Neural progenitor cell (in vitro differentiated cells): Measurements from ENCODE around the gene RBM17. TPM values are rescaled to one million over a fixed set of nuclear protein-coding genes. Genes with fewer than 3 reads are reported as not detected.

ENCODE experiments used
- DNase-seq: peaks from one replicate; pipeline ENCODE4 v3.0.0-alpha.2; 2016; ENCODE audit warnings: low spot score
- H2AFZ ChIP-seq: fragments of 200-600 bp; sonication (generic); replicated peaks from 2 replicates; pipeline ENCODE4 v1.6.1; 2016; ENCODE audit warnings: antibody characterized with exemption
- H3F3A ChIP-seq: fragments of 200-600 bp; sonication (generic); 2 replicates; pipeline ENCODE4 v1.6.1; 2016; ENCODE audit warnings: antibody characterized with exemption, low read depth
- H3K27ac ChIP-seq: fragments of 200-600 bp; sonication (generic); 2 replicates; pipeline ENCODE4 v1.5.1; 2016; ENCODE audit warnings: mild to moderate bottlenecking
- H3K27me3 ChIP-seq: fragments of 200-600 bp; sonication (generic); 2 replicates; pipeline ENCODE4 v1.6.1; 2016; ENCODE audit warnings: mild to moderate bottlenecking, moderate library complexity
- H3K36me3 ChIP-seq: fragments of 200-600 bp; sonication (generic); 2 replicates; pipeline ENCODE4 v1.5.1; 2016
- H3K4me1 ChIP-seq: fragments of 200-600 bp; sonication (generic); 2 replicates; pipeline ENCODE4 v1.6.1; 2016; ENCODE audit warnings: mixed run types
- H3K4me2 ChIP-seq: fragments of 200-600 bp; sonication (generic); 2 replicates; pipeline ENCODE4 v1.6.1; 2016
- H3K4me3 ChIP-seq: fragments of 200-600 bp; sonication (generic); 2 replicates; pipeline ENCODE4 v1.5.1; 2016
- H3K79me2 ChIP-seq: fragments of 200-600 bp; sonication (generic); 2 replicates; pipeline ENCODE4 v1.6.1; 2016; ENCODE audit warnings: low read depth
- H3K9ac ChIP-seq: fragments of 200-600 bp; sonication (generic); 2 replicates; pipeline ENCODE4 v1.6.1; 2016
- H3K9me3 ChIP-seq: fragments of 200-600 bp; sonication (generic); 2 replicates; pipeline ENCODE4 v1.5.1; 2016; ENCODE audit warnings: low read depth
- H4K20me1 ChIP-seq: fragments of 200-600 bp; sonication (generic); 2 replicates; pipeline ENCODE4 v1.6.1; 2016; ENCODE audit warnings: low read depth
- H3K27ac Mint-ChIP-seq: 3 replicates; pipeline ENCODE4 v1.8.0; 2021; ENCODE audit warnings: mixed read lengths
- H3K27me3 Mint-ChIP-seq: 2 replicates; pipeline ENCODE4 v1.8.0; 2022; ENCODE audit warnings: low read depth, mild to moderate bottlenecking, inconsistent platforms, moderate library complexity, mixed read lengths; ENCODE audit not compliant: insufficient read depth
- H3K36me3 Mint-ChIP-seq: 3 replicates; pipeline ENCODE4 v1.8.0; 2021; ENCODE audit warnings: mixed read lengths
- H3K4me1 Mint-ChIP-seq: 3 replicates; pipeline ENCODE4 v1.8.0; 2021; ENCODE audit warnings: mixed read lengths
- H3K4me3 Mint-ChIP-seq: 3 replicates; pipeline ENCODE4 v1.8.0; 2021; ENCODE audit warnings: mild to moderate bottlenecking, moderate library complexity, mixed read lengths
- H3K9me3 Mint-ChIP-seq: 3 replicates; pipeline ENCODE4 v1.8.0; 2020; ENCODE audit warnings: mixed read lengths
- EZH2 ChIP-seq: fragments of 200-600 bp; sonication (generic); IDR thresholded peaks from 2 replicates; pipeline ENCODE4 v1.6.1; 2017; ENCODE audit warnings: antibody characterized with exemption, mild to moderate bottlenecking, moderate library complexity
- EZH2phosphoT487 ChIP-seq: fragments of 200-600 bp; sonication (generic); IDR thresholded peaks from 2 replicates; pipeline ENCODE4 v1.6.1; 2017; ENCODE audit warnings: antibody characterized with exemption
- total RNA-seq: library from RNA; depleted of rRNA; stranded (reverse); fragments of >200 nt; gene quantifications from 2 replicates; pipeline ENCODE4 v1.2.3, GENCODE V29; 2015; ENCODE audit warnings: low replicate concordance
- TF ChIP-seq, protein P1 (sequence below): fragments of 200-600 bp; sonication (generic); IDR thresholded peaks from 2 replicates; pipeline ENCODE4 v1.5.1; 2017; ENCODE audit warnings: antibody characterized with exemption, mild to moderate bottlenecking

Gene RBM17
- total RNA-seq, 1 donor from 2014 or later = 73.6 TPM

GRCh38 chr10:6100370-6100769 lies 11.5 kb downstream of the RBM17 start:
- Mint-ChIP-seq H3K27me3 (peaks cover 4% of the 10 kb centered on the region), H3K4me3 (no peak overlapping the region), H3K9me3 (no peaks in the 10 kb centered on the region), H3K4me1 (peaks cover 9% of the 10 kb centered on the region), H3K27ac (no peak overlapping the region), H3K36me3 (peaks cover 19% of the 10 kb centered on the region)
- Histone ChIP-seq H3K9ac (no peak overlapping the region), H3F3A (peaks cover 25% of the 10 kb centered on the region), H3K27me3 (no peaks in the 10 kb centered on the region), H3K4me3 (no peak overlapping the region), H3K27ac (no peak overlapping the region), H3K4me1 (peaks cover 21% of the 10 kb centered on the region), H4K20me1 (peaks cover 74% of the 10 kb centered on the region), H2AFZ (no peak overlapping the region), H3K4me2 (no peak overlapping the region), H3K79me2 (peaks cover 77% of the 10 kb centered on the region), H3K36me3 (peaks cover 23% of the 10 kb centered on the region), H3K9me3 (no peaks in the 10 kb centered on the region)
- no peak for DNase-seq
- TF ChIP-seq, protein P1, sequence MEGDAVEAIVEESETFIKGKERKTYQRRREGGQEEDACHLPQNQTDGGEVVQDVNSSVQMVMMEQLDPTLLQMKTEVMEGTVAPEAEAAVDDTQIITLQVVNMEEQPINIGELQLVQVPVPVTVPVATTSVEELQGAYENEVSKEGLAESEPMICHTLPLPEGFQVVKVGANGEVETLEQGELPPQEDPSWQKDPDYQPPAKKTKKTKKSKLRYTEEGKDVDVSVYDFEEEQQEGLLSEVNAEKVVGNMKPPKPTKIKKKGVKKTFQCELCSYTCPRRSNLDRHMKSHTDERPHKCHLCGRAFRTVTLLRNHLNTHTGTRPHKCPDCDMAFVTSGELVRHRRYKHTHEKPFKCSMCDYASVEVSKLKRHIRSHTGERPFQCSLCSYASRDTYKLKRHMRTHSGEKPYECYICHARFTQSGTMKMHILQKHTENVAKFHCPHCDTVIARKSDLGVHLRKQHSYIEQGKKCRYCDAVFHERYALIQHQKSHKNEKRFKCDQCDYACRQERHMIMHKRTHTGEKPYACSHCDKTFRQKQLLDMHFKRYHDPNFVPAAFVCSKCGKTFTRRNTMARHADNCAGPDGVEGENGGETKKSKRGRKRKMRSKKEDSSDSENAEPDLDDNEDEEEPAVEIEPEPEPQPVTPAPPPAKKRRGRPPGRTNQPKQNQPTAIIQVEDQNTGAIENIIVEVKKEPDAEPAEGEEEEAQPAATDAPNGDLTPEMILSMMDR = no peak
- no peak for TF ChIP-seq EZH2
- no peak for TF ChIP-seq EZH2phosphoT487

GRCh38 chr10:6101181-6101580 lies 12.3 kb downstream of the RBM17 start:
- Histone ChIP-seq H3K36me3 (peaks cover 31% of the 10 kb centered on the region), H3K27me3 (no peaks in the 10 kb centered on the region), H3F3A (peaks cover 32% of the 10 kb centered on the region), H3K4me3 (no peak overlapping the region), H3K27ac (no peak overlapping the region), H3K79me2 (peaks cover 69% of the 10 kb centered on the region), H3K9ac (no peak overlapping the region), H3K9me3 (no peaks in the 10 kb centered on the region), H3K4me2 (no peak overlapping the region), H3K4me1 (peaks cover 21% of the 10 kb centered on the region), H4K20me1 (peaks cover 72% of the 10 kb centered on the region), H2AFZ (no peak overlapping the region)
- peaks cover 2% of the 10 kb centered on the region for H3K27me3 Mint-ChIP-seq
- H3K9me3 Mint-ChIP-seq = no peaks in the 10 kb centered on the region
- H3K4me1 Mint-ChIP-seq = peaks cover 3% of the 10 kb centered on the region
- TF ChIP-seq EZH2 (no peak), EZH2phosphoT487 (no peak)
- TF ChIP-seq, protein P1 = no peak
- H3K36me3 Mint-ChIP-seq = peaks cover 19% of the 10 kb centered on the region
- no peak overlapping the region for H3K27ac Mint-ChIP-seq
- no peak overlapping the region for H3K4me3 Mint-ChIP-seq
- no peak for DNase-seq

GRCh38 chr10:6102128-6102527 lies 13.3 kb downstream of the RBM17 start:
- Histone ChIP-seq H4K20me1 (peaks cover 65% of the 10 kb centered on the region), H3K4me3 (no peak overlapping the region), H3K36me3 (peaks cover 31% of the 10 kb centered on the region), H3K79me2 (peaks cover 60% of the 10 kb centered on the region), H3K27ac (no peak overlapping the region), H3K4me2 (no peak overlapping the region), H3K27me3 (no peaks in the 10 kb centered on the region), H3K4me1 (peaks cover 15% of the 10 kb centered on the region), H3K9ac (no peak overlapping the region), H2AFZ (no peak overlapping the region), H3F3A (peaks cover 32% of the 10 kb centered on the region), H3K9me3 (no peaks in the 10 kb centered on the region)
- Mint-ChIP-seq H3K4me3 (no peak overlapping the region), H3K9me3 (no peaks in the 10 kb centered on the region), H3K27ac (no peak overlapping the region), H3K27me3 (peaks cover 2% of the 10 kb centered on the region), H3K4me1 (no peaks in the 10 kb centered on the region), H3K36me3 (peaks cover 17% of the 10 kb centered on the region)
- DNase-seq = no peak
- TF ChIP-seq, protein P1 = no peak
